ENCODE results near the gene TAAR9. TPM values are rescaled to one million over a fixed set of nuclear protein-coding genes. Genes with fewer than 3 reads are reported as not detected.
A peak's percentile ranks its signal among the peaks of the same experiment; 100 is the strongest.

Gene TAAR9, protein sequence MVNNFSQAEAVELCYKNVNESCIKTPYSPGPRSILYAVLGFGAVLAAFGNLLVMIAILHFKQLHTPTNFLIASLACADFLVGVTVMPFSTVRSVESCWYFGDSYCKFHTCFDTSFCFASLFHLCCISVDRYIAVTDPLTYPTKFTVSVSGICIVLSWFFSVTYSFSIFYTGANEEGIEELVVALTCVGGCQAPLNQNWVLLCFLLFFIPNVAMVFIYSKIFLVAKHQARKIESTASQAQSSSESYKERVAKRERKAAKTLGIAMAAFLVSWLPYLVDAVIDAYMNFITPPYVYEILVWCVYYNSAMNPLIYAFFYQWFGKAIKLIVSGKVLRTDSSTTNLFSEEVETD
- not detected in 2 replicates for total RNA-seq (2014; rRNA removed; shearing (Covaris generic))
- polyA plus RNA-seq (2015; cell fraction: cytosol; rRNA removed) = not detected in 2 replicates
- polyA plus RNA-seq (2015; cell fraction: nucleus; rRNA removed) = not detected in 2 replicates

DNA sequence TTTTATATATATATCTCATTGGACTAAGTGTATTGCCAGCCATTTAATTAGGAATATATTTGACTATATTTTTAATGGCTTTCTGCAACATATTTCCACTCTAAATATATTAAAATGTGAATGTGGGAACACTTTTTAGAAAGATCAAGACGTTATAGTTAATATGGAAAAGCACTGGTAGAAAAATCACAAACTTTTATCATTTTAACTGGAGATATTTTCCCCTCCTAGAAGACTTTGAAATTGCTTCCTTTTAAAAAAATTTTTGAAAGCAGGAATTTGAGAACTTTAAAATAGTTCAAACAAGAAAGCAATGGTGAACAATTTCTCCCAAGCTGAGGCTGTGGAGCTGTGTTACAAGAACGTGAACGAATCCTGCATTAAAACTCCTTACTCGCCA, at the start of gene TAAR9:
Gene TAAR9, plus strand, starts transcription at position 301 of the 400 bp plus-strand sequence. Its CDS starts 13 bp downstream, at position 314.
- DNase-seq (ENCODE audit: low read depth) = no peak

DNA sequence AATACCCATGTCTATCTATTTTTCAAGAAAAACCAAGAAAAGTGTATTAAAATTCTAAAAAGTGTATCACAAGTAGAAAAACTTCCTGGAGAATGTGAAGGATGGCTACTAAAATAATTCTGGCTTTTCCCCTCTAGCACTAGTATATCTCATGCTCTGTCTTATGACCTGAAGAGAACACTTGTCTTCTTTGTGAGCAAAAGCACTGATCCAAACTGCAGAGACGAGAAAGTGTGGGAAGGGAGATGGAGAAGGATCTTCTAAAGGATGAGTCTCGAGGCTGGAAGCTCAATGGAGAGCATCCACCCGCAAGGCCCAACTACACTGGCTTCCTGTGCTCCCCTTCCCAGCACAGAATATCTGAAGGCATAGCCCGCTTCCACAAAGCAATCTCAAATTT, 48.7 kb upstream of the TAAR9 start:
- no peak for DNase-seq (ENCODE audit: low read depth)

DNA sequence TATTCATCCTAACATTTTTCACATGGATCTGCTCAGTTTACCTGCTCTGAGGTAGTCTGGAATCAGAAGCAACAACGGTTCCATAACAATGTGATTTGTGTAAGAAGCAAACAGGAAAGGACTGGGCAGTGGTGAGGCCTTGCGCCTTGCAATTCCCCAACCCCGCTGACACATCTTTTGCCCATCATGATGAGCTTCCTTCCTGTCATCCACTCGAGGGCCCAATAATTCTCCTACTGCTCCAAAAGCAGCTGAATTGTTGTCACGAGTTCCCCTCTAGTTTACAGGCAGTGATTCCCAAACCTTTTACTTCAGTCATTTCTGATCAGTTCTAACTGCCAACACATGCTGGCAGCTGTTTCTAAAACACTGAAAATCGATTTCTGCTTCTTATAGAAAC, 48.1 kb upstream of the TAAR9 start:
- peak; percentile 41 for DNase-seq (ENCODE audit: low read depth)

DNA sequence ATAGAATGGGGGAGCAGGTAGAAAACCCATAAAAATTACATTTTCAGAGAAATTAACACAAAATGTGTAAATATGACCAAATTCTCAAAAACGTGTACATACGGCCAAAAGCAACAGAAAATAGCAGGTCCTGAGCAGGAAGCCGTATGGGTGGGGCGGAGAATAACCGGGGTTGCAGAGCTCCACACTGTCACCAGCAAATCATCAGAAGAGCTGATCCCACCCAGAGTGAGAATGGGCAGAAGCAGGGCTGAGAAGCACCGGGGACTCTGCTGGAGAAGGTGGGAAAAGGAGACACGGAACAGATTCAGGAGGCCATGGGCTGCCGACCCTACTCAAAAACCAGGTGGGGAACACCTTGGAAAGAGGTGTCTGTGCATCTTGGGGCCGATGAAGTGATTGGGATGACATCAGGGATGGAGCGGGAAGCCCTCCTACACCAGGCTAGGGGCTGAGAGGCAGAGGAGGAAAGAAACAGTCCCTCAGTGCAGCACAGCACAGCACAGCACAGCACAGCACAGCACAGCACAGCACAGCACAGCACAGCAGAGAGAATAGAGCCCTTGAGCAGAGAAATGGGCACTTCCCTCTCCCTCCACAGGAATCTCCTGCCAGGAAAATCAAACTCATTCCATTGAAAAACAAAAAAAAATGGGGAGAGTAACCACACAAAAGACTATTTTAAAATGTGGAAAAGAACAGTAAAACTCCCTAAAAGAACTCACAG, 47.4 kb upstream of the TAAR9 start:
- no peak for DNase-seq (ENCODE audit: low read depth)

DNA sequence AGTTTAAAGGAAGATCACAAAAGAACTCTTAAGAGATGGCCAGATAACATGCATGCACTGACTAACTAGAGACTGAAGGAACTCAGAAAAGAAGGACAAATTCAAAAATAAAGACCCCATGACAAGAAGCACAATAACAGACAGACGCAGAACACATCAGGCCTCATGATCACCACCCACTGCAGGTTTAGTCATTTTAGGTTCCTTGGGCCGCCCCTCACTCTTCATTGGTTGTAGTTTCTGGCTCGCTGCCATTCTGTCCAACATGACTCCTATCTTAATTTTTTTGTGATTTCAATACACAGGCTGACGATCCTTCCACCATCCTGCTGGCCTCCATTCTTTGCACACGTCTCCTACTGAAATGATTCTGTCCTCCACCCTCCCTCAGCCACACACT, 46.8 kb upstream of the TAAR9 start:
- no peak for DNase-seq (ENCODE audit: low read depth)

DNA sequence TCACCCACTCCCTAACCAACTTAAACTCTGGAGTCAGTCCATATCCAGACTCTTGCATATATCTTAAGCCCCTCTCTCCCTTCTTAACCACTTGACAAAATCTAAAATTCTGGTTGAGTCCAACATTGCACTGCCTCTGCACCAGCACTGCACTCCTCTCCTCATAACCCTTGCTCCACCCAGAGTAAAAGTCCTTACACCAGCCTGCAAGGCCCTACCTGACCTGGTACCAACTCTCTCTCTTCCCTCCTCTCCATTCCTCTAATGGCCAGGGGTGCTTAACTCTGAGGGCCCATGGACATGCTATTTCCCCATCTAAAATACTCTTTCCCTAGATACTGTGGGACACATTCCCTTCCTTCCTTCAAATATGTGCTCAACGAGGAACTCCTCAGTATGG, 46.2 kb upstream of the TAAR9 start:
- DNase-seq (ENCODE audit: low read depth) = no peak

DNA sequence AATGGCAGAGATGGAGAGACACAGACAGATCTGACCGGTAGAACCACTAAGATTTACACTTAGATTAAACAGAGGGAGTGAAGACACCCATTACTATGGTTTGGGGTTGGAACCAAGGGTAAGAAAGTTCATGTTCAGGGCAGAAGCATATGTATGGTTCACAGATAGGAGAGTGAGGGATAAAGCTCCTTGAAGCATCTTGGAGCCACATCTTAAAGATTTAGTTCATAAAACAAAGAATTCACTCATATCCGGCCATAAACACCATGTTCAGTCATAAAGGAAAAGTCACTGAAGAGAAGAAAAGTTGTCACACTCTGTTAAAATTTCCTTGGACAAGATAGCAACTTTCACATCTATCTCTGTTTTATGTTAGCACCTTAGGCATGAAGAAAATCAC, 43.1 kb upstream of the TAAR9 start:
- no peak for DNase-seq (ENCODE audit: low read depth)

DNA sequence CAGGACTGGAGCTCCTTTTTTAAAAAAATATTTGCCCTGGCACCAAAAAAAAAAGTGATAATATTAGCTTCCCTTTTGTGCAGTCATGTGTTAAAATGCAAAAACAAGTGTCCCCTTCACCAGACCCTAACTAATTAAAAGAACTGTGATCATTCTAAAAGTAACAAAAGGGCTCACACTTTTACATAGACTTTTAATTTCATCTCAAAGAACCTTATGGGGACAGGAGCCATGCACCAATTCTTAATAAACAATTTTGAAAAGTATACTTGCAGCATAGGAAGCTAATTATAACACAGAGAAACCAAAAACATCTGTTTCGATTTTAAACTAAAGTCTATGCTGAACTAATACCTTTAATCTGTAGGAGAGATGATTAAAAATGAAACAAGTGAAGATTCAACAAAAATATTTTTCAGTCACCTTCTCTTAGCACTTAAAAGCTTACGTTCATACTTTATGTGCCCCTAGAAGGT, 42.4 kb upstream of the TAAR9 start:
- DNase-seq (ENCODE audit: low read depth) = no peak

DNA sequence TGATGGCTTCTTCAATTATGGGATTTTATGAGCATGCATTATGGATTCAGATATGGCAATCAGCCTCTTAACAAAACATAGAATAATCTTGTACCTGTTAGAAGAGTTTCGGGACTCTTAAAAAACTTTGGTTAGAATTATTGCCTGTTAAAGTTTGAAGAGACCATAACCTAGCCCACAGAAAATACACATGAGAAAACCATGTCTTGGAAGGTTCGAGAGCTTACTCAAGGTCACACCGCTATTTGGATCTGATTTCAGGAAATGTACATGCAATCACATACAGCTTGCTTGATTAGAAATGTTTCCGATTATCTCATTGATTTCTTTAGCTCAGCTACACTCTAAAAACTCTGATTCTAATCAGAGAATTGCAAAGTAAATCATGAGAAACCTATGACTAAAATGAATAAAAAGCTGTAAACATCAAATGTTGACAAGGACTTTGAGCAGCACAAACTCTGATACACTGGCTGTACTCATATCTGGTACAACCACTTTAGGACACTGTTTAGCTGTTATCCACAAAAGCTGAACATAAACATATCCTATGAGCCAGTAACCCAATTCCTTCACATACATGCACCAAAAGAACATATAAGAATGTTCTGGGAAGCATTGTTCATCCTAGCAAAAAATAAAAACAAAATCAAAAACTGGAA, 41.4 kb upstream of the TAAR9 start:
- DNase-seq (ENCODE audit: low read depth) = no peak

DNA sequence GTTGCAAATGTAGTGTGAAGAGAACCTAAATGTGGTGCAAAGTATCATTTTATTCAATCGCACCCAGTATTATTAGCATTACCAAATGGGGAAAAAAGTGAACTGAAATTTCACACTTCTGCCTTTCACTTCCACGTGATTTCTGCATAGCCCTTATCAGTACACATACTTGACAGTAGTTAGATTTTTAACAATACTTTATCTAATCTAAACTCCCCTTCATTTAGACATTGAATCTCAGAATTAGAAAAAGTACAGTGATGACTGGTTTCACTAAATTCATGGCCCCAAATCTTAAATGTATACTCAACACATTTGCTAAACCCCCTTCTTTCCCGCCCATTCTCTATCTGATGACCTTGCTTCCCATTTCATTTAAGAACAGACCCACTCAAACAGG, 39.4 kb upstream of the TAAR9 start:
- DNase-seq (ENCODE audit: low read depth) = no peak

DNA sequence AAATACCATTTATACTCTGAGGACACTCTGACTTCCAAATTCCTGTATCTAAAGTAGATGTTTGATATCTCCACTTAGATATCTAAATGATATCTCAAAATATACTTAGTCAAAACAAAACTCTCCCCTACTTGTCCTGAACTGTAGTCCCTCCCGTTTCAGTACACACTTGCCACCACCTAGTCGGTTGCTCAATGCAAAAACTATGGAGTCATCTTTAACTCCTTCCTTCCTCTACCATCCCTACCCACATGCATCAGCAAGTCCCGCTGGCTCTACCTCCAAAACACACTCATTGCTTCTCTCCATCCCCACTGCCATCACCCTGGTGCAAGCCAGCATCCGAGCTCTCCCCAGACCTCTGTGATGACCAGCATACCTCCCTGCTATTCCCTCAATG, 38.3 kb upstream of the TAAR9 start:
- DNase-seq (ENCODE audit: low read depth) = no peak

DNA sequence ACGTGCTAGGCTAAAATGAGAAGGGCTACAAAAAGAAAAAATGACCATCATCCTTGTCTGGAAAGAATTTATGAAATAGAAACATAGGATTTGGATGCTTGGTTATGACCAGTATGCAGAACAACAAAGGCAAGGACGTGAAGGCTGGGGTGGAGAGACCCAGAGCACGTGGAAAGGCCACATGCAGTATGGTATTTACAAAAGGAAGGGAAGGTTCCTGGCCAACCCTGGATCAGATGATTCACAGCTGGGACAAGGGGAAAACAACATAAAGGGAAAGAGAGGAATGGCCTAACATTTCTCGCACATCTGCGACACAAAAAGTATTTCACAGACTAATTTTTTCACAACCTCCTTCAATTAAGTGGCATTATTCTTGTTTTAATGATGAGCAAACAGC, 33.3 kb upstream of the TAAR9 start:
- no peak for DNase-seq (ENCODE audit: low read depth)

DNA sequence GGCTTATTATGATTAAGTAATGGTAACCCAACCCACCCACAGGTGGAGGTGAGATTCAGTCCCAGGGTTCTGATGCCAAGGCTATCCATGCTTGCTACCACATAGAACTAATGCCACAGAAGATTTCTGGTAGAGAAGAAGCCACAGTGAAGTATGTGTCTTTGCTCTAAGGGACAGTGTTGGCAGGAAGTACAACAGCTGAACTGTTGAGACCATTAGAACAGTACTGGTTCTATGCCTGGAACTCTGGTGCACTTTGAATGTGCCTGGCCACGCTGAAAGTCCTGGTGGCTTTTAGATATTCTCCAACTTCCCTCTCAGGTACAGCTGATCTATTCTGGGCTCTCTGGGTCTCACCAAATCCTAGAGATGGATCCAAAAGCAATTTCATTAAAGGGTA, 32.9 kb upstream of the TAAR9 start:
- DNase-seq (ENCODE audit: low read depth) = no peak

DNA sequence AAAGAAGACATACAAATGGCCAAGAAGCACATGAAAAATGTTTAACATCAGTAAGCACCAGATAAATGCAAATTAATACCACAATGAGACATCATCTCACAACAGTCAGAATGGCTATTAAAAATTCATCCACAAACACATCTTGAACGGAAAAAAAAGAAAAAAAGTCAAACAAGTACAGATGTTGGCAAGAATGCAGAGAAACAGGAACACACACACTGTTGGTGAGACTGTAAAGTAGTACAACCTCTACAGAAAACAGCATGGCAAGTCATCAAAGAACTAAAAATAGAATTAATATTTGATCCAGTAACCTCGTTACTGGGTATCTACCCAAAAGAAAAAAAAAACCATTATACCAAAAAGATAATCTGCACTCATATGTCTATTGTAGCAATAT, 31.6 kb upstream of the TAAR9 start:
- no peak for DNase-seq (ENCODE audit: low read depth)

DNA sequence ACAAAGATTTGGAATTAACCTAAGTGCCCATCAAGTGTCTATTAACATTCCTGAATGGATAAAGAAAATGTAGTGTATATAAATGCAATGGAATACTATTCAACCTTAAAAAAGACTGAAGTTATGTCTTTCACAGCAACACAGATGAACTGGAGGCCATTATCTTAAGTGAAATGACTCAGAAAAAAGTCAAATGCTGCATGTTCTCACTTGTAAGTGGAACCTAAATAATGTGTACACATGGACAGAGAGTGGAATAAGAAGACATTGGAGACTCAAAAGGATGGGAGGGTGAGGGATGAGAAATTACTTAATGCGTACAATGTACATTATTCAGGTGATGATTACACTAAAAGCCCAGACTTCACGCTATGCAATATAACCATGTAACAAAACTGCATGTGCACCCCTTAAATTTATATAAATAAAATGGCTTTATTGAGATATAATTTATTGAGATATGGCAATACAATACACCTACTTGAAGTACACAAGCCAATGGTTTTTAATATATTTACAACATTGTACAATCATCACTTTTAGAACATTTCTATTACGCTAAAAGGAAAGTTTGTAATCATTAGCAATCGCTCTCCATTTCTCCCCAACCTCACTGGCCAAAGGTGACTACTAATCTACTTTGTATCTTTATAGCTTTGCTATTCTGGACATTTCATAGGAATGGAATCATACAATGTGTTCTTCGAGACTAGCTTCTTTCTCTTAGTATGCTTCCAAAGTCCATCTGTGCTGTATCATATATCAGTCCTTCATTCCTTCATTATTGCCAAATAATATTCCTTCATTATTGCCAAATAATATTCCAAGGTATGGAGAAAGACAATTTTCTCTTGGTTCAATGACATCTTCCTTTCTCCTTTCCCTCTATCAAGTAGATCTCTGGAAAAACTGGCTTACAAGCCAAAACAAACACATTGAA, 30.9 kb upstream of the TAAR9 start:
- no peak for DNase-seq (ENCODE audit: low read depth)

DNA sequence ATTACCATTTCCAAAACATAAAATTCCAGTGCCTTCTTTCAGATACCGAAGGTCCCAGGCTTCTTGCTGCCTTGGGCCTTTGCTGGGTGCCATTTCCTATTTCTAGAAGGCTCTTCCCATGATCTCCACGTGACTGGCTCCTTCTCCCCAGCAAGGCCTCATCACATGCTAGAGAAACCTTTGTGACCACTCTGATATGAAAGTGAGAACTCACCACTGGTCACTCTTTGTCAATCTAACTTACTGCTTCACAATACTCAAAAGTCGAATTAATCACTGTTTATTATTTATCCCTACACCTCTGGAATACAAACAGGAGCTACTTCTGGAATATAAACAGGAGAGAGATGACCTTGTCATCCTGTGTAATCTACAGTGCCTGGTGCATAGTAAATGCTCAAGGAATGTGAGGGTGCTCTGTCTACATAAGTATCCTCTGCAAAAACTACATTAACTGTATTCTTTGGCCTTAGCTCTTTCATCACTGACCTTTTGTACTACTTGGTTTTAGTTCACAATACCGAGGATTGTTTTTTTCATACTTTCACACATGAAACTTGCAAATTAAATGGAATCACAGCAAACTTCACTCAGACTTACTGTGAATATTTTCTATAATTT, 26.8 kb upstream of the TAAR9 start:
- no peak for DNase-seq (ENCODE audit: low read depth)

DNA sequence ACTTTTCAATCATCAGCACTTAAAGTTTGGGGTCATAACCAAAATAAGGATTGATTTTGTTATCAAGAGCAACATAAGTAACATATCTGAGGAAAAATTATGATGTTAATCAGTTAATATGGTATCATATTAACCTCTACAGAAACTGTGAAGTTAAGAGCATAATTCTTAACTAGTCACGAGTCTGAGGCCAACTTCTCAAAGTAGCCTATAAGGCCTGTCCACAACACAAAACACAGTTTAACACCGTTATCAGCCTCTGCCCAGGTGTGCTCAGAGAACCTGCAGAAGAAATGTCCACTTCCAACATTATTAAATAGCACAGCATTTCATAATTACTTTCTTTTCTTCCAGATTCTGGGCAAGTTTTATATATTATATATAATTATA, 26.3 kb upstream of the TAAR9 start:
- DNase-seq (ENCODE audit: low read depth) = no peak

DNA sequence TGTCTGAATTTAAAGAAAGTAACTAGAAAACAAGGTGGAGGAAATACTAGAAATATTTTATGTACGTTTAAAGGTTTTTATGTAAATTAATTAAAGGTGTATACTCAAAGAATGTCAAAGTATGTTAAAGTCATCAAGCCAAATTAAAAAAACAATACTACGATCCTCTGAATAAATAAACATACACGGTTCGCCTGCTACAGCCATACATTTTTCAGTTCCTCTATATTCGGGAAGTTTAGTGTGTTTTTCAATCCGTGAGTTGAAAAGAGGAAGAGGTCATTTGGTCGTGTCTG, 25.8 kb upstream of the TAAR9 start:
- no peak for DNase-seq (ENCODE audit: low read depth)

DNA sequence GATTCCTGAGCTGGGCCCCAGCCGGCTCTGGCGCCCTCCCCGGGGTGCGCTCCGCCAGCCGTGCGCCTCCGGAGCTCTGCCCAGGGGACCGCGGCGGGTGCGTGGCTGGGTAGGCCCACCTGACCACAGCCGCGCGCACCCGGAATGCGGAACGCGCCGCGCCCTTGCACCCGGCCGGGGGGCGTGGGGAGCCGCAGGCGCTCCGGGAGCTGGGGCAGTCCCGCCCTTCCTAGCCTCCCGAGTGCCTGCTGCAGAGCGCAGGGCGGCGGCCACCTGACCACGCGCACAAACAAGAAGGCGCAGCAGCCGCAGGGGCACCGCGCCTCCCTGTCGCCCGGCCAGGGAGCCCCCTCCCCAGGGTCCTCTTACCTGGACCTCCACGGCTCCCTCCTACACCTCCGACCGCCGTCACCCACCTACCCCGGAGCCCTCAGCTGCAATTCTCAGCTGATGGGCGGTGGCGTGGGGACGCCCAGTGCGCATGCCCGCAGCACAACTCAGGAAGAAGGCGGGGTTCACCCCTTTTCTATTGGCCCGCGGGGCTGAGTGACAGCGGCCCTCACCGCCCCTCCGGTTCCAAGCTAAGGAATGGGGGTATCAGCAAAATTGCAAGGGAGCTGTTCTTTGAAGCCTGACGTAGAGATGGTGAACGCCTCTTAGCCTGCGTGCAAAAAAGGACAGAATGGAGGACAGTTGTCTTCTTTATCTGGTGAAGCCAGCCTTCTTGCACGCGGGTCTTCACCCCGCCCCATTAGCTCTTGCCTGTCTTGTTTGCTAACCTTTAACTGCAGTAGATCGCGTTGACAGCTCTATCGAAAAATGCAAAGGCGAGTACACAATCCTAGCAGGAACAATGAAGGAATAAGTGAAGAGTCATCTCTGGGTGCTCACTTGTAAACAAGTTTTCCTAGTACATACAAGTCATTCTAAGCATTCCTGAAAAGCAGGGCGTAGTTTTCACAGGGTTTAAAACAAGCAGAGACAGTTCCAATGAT, 25.1 kb upstream of the TAAR9 start, which contains the start of gene STX7:
Gene STX7, minus strand, starts transcription at position 479 of the 995 bp plus-strand sequence. CDS start 9,586 bp downstream, outside the sequence.
- peak; percentile 85 for DNase-seq (ENCODE audit: low read depth)

Data from HT1080 (cell line).